ENCODE data around the gene SLIT3.

DNA sequence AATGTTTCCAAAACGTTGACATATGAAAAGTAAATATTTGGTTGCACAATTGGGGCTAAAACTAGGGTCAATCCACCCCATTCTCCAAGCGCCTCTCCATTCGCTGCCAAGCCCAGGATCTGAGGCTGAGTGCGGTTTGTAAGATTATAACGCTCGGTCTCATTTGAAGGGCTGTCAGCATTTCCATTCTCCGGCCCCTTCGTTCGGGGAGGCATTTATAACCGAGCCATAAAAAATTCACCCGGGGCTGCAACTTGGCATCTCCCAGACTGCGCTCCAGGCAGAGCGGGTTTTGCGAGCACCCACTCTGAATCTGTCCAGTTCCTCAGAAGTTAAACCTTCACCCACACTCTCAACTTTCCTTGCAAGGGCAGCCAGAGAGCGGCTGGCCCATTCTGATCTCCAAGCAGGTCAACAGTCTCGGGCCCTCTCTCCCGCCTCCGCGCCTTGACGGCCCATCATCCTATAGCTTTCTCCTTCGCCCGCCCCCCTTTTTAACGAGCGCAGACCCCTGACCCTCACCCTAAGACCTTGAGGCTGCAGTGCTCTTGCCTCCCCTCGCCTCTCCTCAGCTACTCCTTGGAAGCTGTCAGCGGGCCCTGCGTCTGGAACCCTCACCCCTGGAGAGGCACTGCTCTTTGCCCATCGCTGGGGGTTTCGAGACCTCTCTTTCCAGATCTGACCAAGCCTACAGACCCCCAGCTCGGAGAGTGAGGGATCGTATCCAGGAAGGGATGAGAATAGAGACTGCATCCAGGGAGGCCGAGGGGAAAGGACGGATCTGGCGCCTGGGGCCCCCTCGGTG, 1.1 kb downstream of the SLIT3 start:
- TF ChIP-seq GATA2 (IDR thresholded peaks at IDR 0.05; ENCODE audit: low read depth, low read length) (no peak), GATA3 (IDR thresholded peaks at IDR 0.05; ENCODE audit: low read depth, low read length) (no peak)

Measured in SH-SY5Y (cell line).